Measurements from ENCODE around the gene DAND5. TPM values are rescaled to one million over a fixed set of nuclear protein-coding genes. Genes with fewer than 3 reads are reported as not detected.

Gene DAND5
- total and polyA plus RNA-seq, 9 of the 15 experiments (the other 6 are each of a cell fraction or from before 2014, with no cell fraction given) = 0.22 to 0.83 (median 0.60) TPM

- TF ChIP-seq ZNF24 (IDR thresholded peaks at IDR 0.05) = no peak
- no peak for TF ChIP-seq MBD1 (CRISPR knock-in tag; IDR thresholded peaks at IDR 0.05)
- no peak for TF ChIP-seq CBFB (CRISPR knock-in tag; IDR thresholded peaks at IDR 0.05)
- no peak for TF ChIP-seq FOXJ3 (CRISPR knock-in tag; IDR thresholded peaks at IDR 0.05)
- peak; percentile 90 for TF ChIP-seq MXI1 (IDR thresholded peaks at IDR 0.05; ENCODE audit: low read depth, low read length)
- peak; percentile 91 for TF ChIP-seq L3MBTL2 (IDR thresholded peaks at IDR 0.05)
- no peak for TF ChIP-seq PYGO2 (tag; IDR thresholded peaks at IDR 0.05)
- TF ChIP-seq ZNF589 (CRISPR knock-in tag; IDR thresholded peaks at IDR 0.05; ENCODE audit: low read depth) = no peak
- TF ChIP-seq SRSF1 (IDR thresholded peaks at IDR 0.05; ENCODE audit: low read depth, low read length) = no peak
- TF ChIP-seq FOXK2 (conservative IDR thresholded peaks at IDR 0.05 in 1 of 2, IDR thresholded peaks at IDR 0.05 in 1 of 2; ENCODE audit: low read depth in 2 of 2) = peak in 1 of 2 experiments; percentile 78; a peak in 2 of 4 replicates
- no peak for TF ChIP-seq KHSRP (IDR thresholded peaks at IDR 0.05)
- TF ChIP-seq ZNF445 (CRISPR knock-in tag; IDR thresholded peaks at IDR 0.05; ENCODE audit: low read depth) = no peak
- no peak for TF ChIP-seq HEY1 (CRISPR knock-in tag; IDR thresholded peaks at IDR 0.05; ENCODE audit: borderline replicate concordance)
- peak in 1 of 2 experiments; percentile 57; a peak in 1 of 4 replicates for TF ChIP-seq ZNF639 (CRISPR knock-in tag; conservative IDR thresholded peaks at IDR 0.05 in 1 of 2, IDR thresholded peaks at IDR 0.05 in 1 of 2)
- no peak for TF ChIP-seq SIRT6 (IDR thresholded peaks at IDR 0.05; ENCODE audit: low read depth, low read length)
- no peak for TF ChIP-seq ZNF324 (CRISPR knock-in tag; IDR thresholded peaks at IDR 0.05)
- TF ChIP-seq ZBTB17 (CRISPR knock-in tag; IDR thresholded peaks at IDR 0.05) = peak; percentile 44
- peak; percentile 98 for TF ChIP-seq ARID4B (CRISPR knock-in tag; IDR thresholded peaks at IDR 0.05)
- peak; percentile 98 for TF ChIP-seq FOS (IDR thresholded peaks at IDR 0.05; ENCODE audit: extremely low read depth, insufficient read length)
- no peak for TF ChIP-seq ARHGAP35 (IDR thresholded peaks at IDR 0.05; ENCODE audit: partially characterized antibody)
Measured at GRCh38 chr19:12937927-12938778, 31.2 kb upstream of the DAND5 start, which contains the start of gene CALR (continued).

All from K562 (cell line).